HL-60/S4 (cell line): ENCODE measurements around the gene CWH43.
"Not testable (repeated sequence)": the region's sequence is repeated elsewhere in the genome, so short reads cannot be mapped to it uniquely, and the experiment has no call there.

Experiments used
- in situ Hi-C: fragments of 300-500 bp; cut with MboI; formaldehyde crosslinking; loops from 2 replicates; pipeline ENCODE4 v1.14.3; 2022; ENCODE audit warnings: low sequenced_read_pairs

Gene CWH43

GRCh38 chr4:49092608-49093135 is 106.6 kb downstream of the CWH43 start:
- in situ Hi-C loops = not testable (repeated sequence)

GRCh38 chr4:49096215-49096614 is 110.1 kb downstream of the CWH43 start:
- in situ Hi-C loops = not testable (repeated sequence)

- in situ Hi-C loops = not testable (repeated sequence)
Observed at GRCh38 chr4:49096627-49097026, 110.6 kb downstream of the CWH43 start.

GRCh38 chr4:49097071-49097470 is 111.0 kb downstream of the CWH43 start:
- in situ Hi-C loops = not testable (repeated sequence)

- in situ Hi-C loops = not testable (repeated sequence)
Observed at GRCh38 chr4:49097505-49097904, 111.4 kb downstream of the CWH43 start.

GRCh38 chr4:49098034-49098759 is 112.1 kb downstream of the CWH43 start:
- in situ Hi-C loops = not testable (repeated sequence)

- in situ Hi-C loops = not testable (repeated sequence)
Observed at GRCh38 chr4:49099831-49100444, 113.9 kb downstream of the CWH43 start.

GRCh38 chr4:49102344-49102898 is 116.3 kb downstream of the CWH43 start:
- in situ Hi-C loops = not testable (repeated sequence)

- in situ Hi-C loops = not testable (repeated sequence)
Observed at GRCh38 chr4:49103436-49104136, 117.5 kb downstream of the CWH43 start.

- in situ Hi-C loops = not testable (repeated sequence)
Observed at GRCh38 chr4:49104231-49104930, 118.3 kb downstream of the CWH43 start.

GRCh38 chr4:49105248-49105904 is 119.3 kb downstream of the CWH43 start:
- in situ Hi-C loops = not testable (repeated sequence)

GRCh38 chr4:49107262-49107661 is 121.2 kb downstream of the CWH43 start:
- in situ Hi-C loops = not testable (repeated sequence)

GRCh38 chr4:49108183-49108978 is 122.3 kb downstream of the CWH43 start:
- in situ Hi-C loops = not testable (repeated sequence)

GRCh38 chr4:49109567-49110166 is 123.6 kb downstream of the CWH43 start:
- in situ Hi-C loops = not testable (repeated sequence)

GRCh38 chr4:49110579-49110978 is 124.5 kb downstream of the CWH43 start:
- in situ Hi-C loops = not testable (repeated sequence)
